OCI-LY7 (cell line): ENCODE measurements around the gene ARHGEF19. TPM values are rescaled to one million over a fixed set of nuclear protein-coding genes. Genes with fewer than 3 reads are reported as not detected.
A peak's percentile ranks its signal among the peaks of the same experiment; 100 is the strongest.

ENCODE experiments used
- BruUV-seq: library from RNA; stranded (reverse); fragments of 400-500 nt; replicated peaks from 2 replicates; lab custom pipeline; 2021; lab: Mats Ljungman, UMichigan
- CTCF ChIA-PET: fragments of 300-600 bp; sonication (Branson Sonifier 250); formaldehyde crosslinking; loops from one replicate; lab custom pipeline; 2022; ENCODE audit warnings: antibody characterized with exemption; ENCODE audit not compliant: unreplicated experiment; lab: Charles Lee
- POLR2A ChIA-PET: fragments of 300-600 bp; sonication (Branson Sonifier 250); formaldehyde crosslinking; loops from one replicate; lab custom pipeline; 2022; ENCODE audit warnings: antibody characterized with exemption; lab: Charles Lee
- DNase-seq: peaks from one replicate; pipeline ENCODE4 v3.0.0-alpha.2; 2015; ENCODE audit warnings: low spot score
- H2AFZ ChIP-seq: fragments of 200-600 bp; sonication (generic), shearing (Covaris generic); 2 replicates; pipeline ENCODE4 v1.6.1; 2014; ENCODE audit warnings: mild to moderate bottlenecking, antibody characterized with exemption, low read length, moderate library complexity
- H3K27ac ChIP-seq: fragments of 200-600 bp; sonication (generic); 2 replicates; pipeline ENCODE4 v1.5.1; 2014; ENCODE audit warnings: mixed run types, low read depth, mild to moderate bottlenecking, moderate library complexity, low read length, inconsistent platforms; ENCODE audit not compliant: poor library complexity, severe bottlenecking
- H3K36me3 ChIP-seq: fragments of 200-600 bp; sonication (generic); 2 replicates; pipeline ENCODE4 v1.6.1; 2014; ENCODE audit warnings: mild to moderate bottlenecking, antibody characterized with exemption, low read length, moderate library complexity, mixed read lengths; ENCODE audit not compliant: insufficient read depth
- H3K4me1 ChIP-seq: fragments of 200-600 bp; sonication (generic); 2 replicates; pipeline ENCODE4 v1.5.1; 2014; ENCODE audit warnings: mild to moderate bottlenecking, low read length; ENCODE audit not compliant: insufficient read depth, poor library complexity, severe bottlenecking
- H3K4me2 ChIP-seq: fragments of 200-600 bp; sonication (generic); 2 replicates; pipeline ENCODE4 v1.6.1; 2014; ENCODE audit warnings: mild to moderate bottlenecking, low read length
- H3K4me3 ChIP-seq: fragments of 200-600 bp; sonication (generic); 2 replicates; pipeline ENCODE4 v1.5.1; 2014; ENCODE audit warnings: mild to moderate bottlenecking, low read depth, low read length; ENCODE audit not compliant: poor library complexity, severe bottlenecking
- H3K79me2 ChIP-seq: fragments of 200-600 bp; sonication (generic); 2 replicates; pipeline ENCODE4 v1.6.1; 2016; ENCODE audit warnings: low read depth, mild to moderate bottlenecking, low read length, moderate library complexity, mixed read lengths; ENCODE audit not compliant: insufficient read depth
- H3K9me2 ChIP-seq: fragments of 200-600 bp; sonication (generic); 2 replicates; pipeline ENCODE4 v1.6.1; 2016; ENCODE audit warnings: mild to moderate bottlenecking, low read length, mixed read lengths; ENCODE audit not compliant: insufficient read depth
- H3K9me3 ChIP-seq: fragments of 200-600 bp; sonication (generic); 2 replicates; pipeline ENCODE4 v1.6.1; 2014; ENCODE audit warnings: mild to moderate bottlenecking, mixed run types, low read length, mixed read lengths
- H4K20me1 ChIP-seq: fragments of 200-600 bp; sonication (generic); 2 replicates; pipeline ENCODE4 v1.6.1; 2014; ENCODE audit warnings: mild to moderate bottlenecking, antibody characterized with exemption, low read length, moderate library complexity, mixed read lengths; ENCODE audit not compliant: insufficient read depth
- CTCF ChIP-seq: fragments of 200-600 bp; sonication (generic); conservative IDR thresholded peaks from 2 replicates; pipeline ENCODE4 v1.5.1; 2014; ENCODE audit warnings: mild to moderate bottlenecking, antibody characterized with exemption, low read length, moderate library complexity, mixed read lengths
- EZH2phosphoT487 ChIP-seq: fragments of 200-600 bp; sonication (generic); IDR thresholded peaks from 2 replicates; pipeline ENCODE4 v1.6.1; 2018; ENCODE audit warnings: low read depth, borderline replicate concordance, mild to moderate bottlenecking, mixed run types, antibody characterized with exemption, low read length, moderate library complexity, mixed read lengths
- intact Hi-C: fragments of 100-400 bp; cut with micrococcal nuclease; formaldehyde crosslinking; loops from one replicate; pipeline ENCODE4 v1.10.0; 2022; ENCODE audit not compliant: unreplicated experiment
- total RNA-seq, 2 experiments: library from RNA; depleted of rRNA in 1 of 2; stranded (reverse); fragments of >200 nt in 1 of 2; shearing (Covaris generic) in 1 of 2; gene quantifications; 2 replicates each; pipeline ENCODE4 v1.2.3, GENCODE V29; 2014 to 2022

The ARHGEF19 gene
- total RNA-seq, 2 experiments from 2014 or later = 2.7 to 6.2 TPM

- POLR2A ChIA-PET = no interaction called here
- Histone ChIP-seq H3K36me3 (no peaks in the 10 kb centered on the region), H3K27ac (no peak overlapping the region), H3K4me1 (peaks cover 10% of the 10 kb centered on the region), H3K9me3 (no peaks in the 10 kb centered on the region), H2AFZ (no peak overlapping the region), H4K20me1 (no peaks in the 10 kb centered on the region), H3K4me3 (no peak overlapping the region), H3K4me2 (no peak overlapping the region), H3K79me2 (no peaks in the 10 kb centered on the region), H3K9me2 (no peaks in the 10 kb centered on the region)
- TF ChIP-seq EZH2phosphoT487 = no peak
- TF ChIP-seq CTCF = no peak
- intact Hi-C loops = no loop called here
- BruUV-seq = no TSS peak
- DNase-seq = no peak
- CTCF ChIA-PET = no interaction called here
Measured at GRCh38 chr1:16241221-16241708, 28.8 kb upstream of the ARHGEF19 start.

GRCh38 chr1:16239972-16240491 is 27.6 kb upstream of the ARHGEF19 start:
- ChIA-PET CTCF (no interaction called here), POLR2A (no interaction called here)
- H3K79me2 ChIP-seq = no peaks in the 10 kb centered on the region
- BruUV-seq = no TSS peak
- H3K4me2 ChIP-seq = no peak overlapping the region
- H2AFZ ChIP-seq = no peak overlapping the region
- no peak for DNase-seq
- no peak overlapping the region for H3K4me3 ChIP-seq
- no peak for TF ChIP-seq EZH2phosphoT487
- H3K4me1 ChIP-seq = peaks cover 16% of the 10 kb centered on the region
- intact Hi-C loops = loop anchor here (5.0 kb wide), 2 partner anchors 112 to 127 kb away; partner anchors contain the start of genes FBXO42 and SZRD1
- no peaks in the 10 kb centered on the region for H3K9me2 ChIP-seq
- no peaks in the 10 kb centered on the region for H4K20me1 ChIP-seq
- H3K36me3 ChIP-seq = no peaks in the 10 kb centered on the region
- no peak overlapping the region for H3K27ac ChIP-seq
- no peaks in the 10 kb centered on the region for H3K9me3 ChIP-seq

- Histone ChIP-seq H2AFZ (peak overlapping the region; percentile 97), H3K9me2 (no peaks in the 10 kb centered on the region), H4K20me1 (no peaks in the 10 kb centered on the region), H3K4me1 (peaks cover 16% of the 10 kb centered on the region), H3K9me3 (no peaks in the 10 kb centered on the region), H3K4me3 (peak overlapping the region; percentile 80), H3K36me3 (no peaks in the 10 kb centered on the region), H3K27ac (peak overlapping the region; percentile 26), H3K4me2 (peak overlapping the region; percentile 94), H3K79me2 (no peaks in the 10 kb centered on the region)
- ChIA-PET CTCF (no interaction called here), POLR2A (interaction anchor here (1.7 to 2.2 kb wide), 2 partner anchors 11 to 21 kb away, joined by 5 to 10 read pairs; no protein-coding TSS in a partner anchor)
- intact Hi-C loops = loop anchor here (2.0 to 5.0 kb wide), 3 partner anchors 31 to 130 kb away; partner anchors contain the start of genes FBXO42 and SZRD1
- TSS peak; percentile 97 for BruUV-seq
- no peak for TF ChIP-seq CTCF
- TF ChIP-seq EZH2phosphoT487 = no peak
- DNase-seq = no peak
Measured at GRCh38 chr1:16237343-16237830, 24.9 kb upstream of the ARHGEF19 start.
